Prostate gland (tissue), 2 donors: ENCODE results near the gene TGIF1.

ENCODE experiments used
- POLR2A ChIP-seq: fragments of 450-650 bp; IDR thresholded peaks from one replicate; pipeline ENCODE4 v1.6.1; 2016; ENCODE audit warnings: antibody characterized with exemption, mild to moderate bottlenecking
- POLR2AphosphoS5 ChIP-seq: sonication (generic); formaldehyde crosslinking; IDR thresholded peaks from one replicate; pipeline ENCODE4 v1.6.1; 2017; ENCODE audit warnings: antibody characterized with exemption
- TF ChIP-seq, protein P1 (sequence below), 4 experiments: fragments of 200-600 bp in 2 of 4; fragments of 450-650 bp in 2 of 4; sonication (generic) in 2 of 4; IDR thresholded peaks; 1 replicate in 3 of 4; 2 replicates in 1 of 4; pipeline ENCODE4 v1.5.1; 2016 to 2019; ENCODE audit warnings: antibody characterized with exemption in 4 of 4, mild to moderate bottlenecking in 2 of 4, moderate library complexity in 2 of 4

DNA sequence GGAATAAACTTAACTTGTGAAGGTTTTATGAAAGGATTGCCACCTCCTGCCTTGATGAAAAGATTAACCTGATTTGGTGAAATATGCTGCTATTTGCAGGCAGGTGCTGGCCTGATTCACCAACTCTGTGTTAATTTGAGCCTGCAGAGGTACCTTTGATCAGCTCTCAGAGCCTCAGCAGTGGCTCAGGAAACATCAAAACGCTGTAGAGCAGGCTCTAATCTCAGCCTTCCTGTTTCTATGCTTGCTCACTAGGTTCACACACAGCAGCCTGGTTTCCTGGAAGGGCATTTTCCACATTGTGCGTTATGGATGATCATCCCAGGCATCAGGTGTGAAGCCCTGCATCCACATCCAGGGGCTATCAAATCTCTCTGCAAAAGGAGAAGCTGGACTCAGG, 16.9 kb downstream of the TGIF1 start:
- TF ChIP-seq POLR2AphosphoS5, result no peak
- TF ChIP-seq, protein P1, sequence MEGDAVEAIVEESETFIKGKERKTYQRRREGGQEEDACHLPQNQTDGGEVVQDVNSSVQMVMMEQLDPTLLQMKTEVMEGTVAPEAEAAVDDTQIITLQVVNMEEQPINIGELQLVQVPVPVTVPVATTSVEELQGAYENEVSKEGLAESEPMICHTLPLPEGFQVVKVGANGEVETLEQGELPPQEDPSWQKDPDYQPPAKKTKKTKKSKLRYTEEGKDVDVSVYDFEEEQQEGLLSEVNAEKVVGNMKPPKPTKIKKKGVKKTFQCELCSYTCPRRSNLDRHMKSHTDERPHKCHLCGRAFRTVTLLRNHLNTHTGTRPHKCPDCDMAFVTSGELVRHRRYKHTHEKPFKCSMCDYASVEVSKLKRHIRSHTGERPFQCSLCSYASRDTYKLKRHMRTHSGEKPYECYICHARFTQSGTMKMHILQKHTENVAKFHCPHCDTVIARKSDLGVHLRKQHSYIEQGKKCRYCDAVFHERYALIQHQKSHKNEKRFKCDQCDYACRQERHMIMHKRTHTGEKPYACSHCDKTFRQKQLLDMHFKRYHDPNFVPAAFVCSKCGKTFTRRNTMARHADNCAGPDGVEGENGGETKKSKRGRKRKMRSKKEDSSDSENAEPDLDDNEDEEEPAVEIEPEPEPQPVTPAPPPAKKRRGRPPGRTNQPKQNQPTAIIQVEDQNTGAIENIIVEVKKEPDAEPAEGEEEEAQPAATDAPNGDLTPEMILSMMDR (IDR thresholded peaks at IDR 0.05), result no peak
- TF ChIP-seq POLR2A, result no peak
